MM.1S (cell line): ENCODE results near the gene FBXL17.

Source experiments
- DNase-seq: peaks from one replicate; pipeline ENCODE4 v3.0.0-alpha.2; 2015
- H2AFZ ChIP-seq: fragments of 300-600 bp; sonication (generic); 2 replicates; pipeline ENCODE4 v1.6.0; 2016; ENCODE audit warnings: antibody characterized with exemption, low read length
- H3F3A ChIP-seq: fragments of 300-600 bp; sonication (generic); 2 replicates; pipeline ENCODE4 v1.6.1; 2016; ENCODE audit warnings: mild to moderate bottlenecking, antibody characterized with exemption, low read length, moderate library complexity, mixed read lengths; ENCODE audit not compliant: insufficient read depth
- H3K27ac ChIP-seq: fragments of 300-600 bp; sonication (generic); 2 replicates; pipeline ENCODE4 v1.5.1; 2016; ENCODE audit warnings: mild to moderate bottlenecking, low read length
- H3K27me3 ChIP-seq: fragments of 300-600 bp; sonication (generic); replicated peaks from 2 replicates; pipeline ENCODE4 v1.6.0; 2016; ENCODE audit warnings: low read length; ENCODE audit not compliant: insufficient read depth
- H3K36me3 ChIP-seq: fragments of 300-600 bp; sonication (generic); replicated peaks from 2 replicates; pipeline ENCODE4 v1.6.1; 2016; ENCODE audit warnings: mild to moderate bottlenecking, low read length, mixed read lengths; ENCODE audit not compliant: insufficient read depth
- H3K4me1 ChIP-seq: fragments of 300-600 bp; sonication (generic); 2 replicates; pipeline ENCODE4 v1.6.1; 2016; ENCODE audit warnings: low read length, mixed read lengths
- H3K4me2 ChIP-seq: fragments of 300-600 bp; sonication (generic); 2 replicates; pipeline ENCODE4 v1.6.0; 2016; ENCODE audit warnings: low read depth, low read length
- H3K4me3 ChIP-seq: fragments of 300-600 bp; sonication (generic); 2 replicates; pipeline ENCODE4 v1.5.1; 2016; ENCODE audit warnings: low read length, mixed read lengths
- H3K79me2 ChIP-seq: fragments of 300-600 bp; sonication (generic); 2 replicates; pipeline ENCODE4 v1.6.1; 2016; ENCODE audit warnings: mixed run types, low read length, mixed read lengths
- H3K9ac ChIP-seq: fragments of 300-600 bp; sonication (generic); 2 replicates; pipeline ENCODE4 v1.6.1; 2016; ENCODE audit warnings: low read length, mixed read lengths
- H3K9me2 ChIP-seq: fragments of 300-600 bp; sonication (generic); replicated peaks from 2 replicates; pipeline ENCODE4 v1.6.1; 2016; ENCODE audit warnings: mild to moderate bottlenecking, low read length, mixed read lengths; ENCODE audit not compliant: insufficient read depth
- H3K9me3 ChIP-seq: fragments of 300-600 bp; sonication (generic); replicated peaks from 2 replicates; pipeline ENCODE4 v1.6.1; 2016; ENCODE audit warnings: mild to moderate bottlenecking, low read length, mixed read lengths; ENCODE audit not compliant: insufficient read depth
- H4K20me1 ChIP-seq: fragments of 300-600 bp; sonication (generic); 2 replicates; pipeline ENCODE4 v1.6.1; 2016; ENCODE audit warnings: mild to moderate bottlenecking, low read length, moderate library complexity, mixed read lengths; ENCODE audit not compliant: insufficient read depth
- EZH2 ChIP-seq: fragments of 300-600 bp; sonication (generic); optimal IDR thresholded peaks from 2 replicates; pipeline ENCODE3; 2017; ENCODE audit warnings: low read depth, mild to moderate bottlenecking, antibody characterized with exemption, low read length, mixed read lengths
- EZH2phosphoT487 ChIP-seq: fragments of 300-600 bp; sonication (generic); IDR thresholded peaks from 2 replicates; pipeline ENCODE4 v1.6.1; 2018; ENCODE audit warnings: antibody characterized with exemption, low read length
- TF ChIP-seq, protein P1 (sequence below): fragments of 300-600 bp; sonication (generic); IDR thresholded peaks from 2 replicates; pipeline ENCODE4 v1.5.1; 2016; ENCODE audit warnings: antibody characterized with exemption, low read length, mixed read lengths

The FBXL17 gene

DNA sequence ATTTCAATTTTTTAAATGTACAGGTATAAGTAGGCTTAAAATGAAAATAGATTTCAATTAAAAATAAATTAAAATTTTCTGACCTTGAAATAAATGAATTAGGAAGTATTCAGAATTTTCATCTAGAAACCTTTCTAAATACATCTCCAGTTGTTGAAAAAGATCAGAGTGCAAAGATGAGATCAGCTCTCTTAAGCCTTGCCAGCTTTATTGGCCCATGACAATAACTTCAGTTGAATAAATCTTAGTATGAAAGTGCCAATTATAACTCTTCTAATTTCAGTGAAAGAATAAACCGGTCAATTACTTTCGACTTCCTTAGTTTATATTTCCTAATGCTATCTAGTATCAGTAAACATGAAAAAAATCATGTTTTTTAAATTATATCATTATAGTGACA is 117.4 kb downstream of the FBXL17 start:
- Histone ChIP-seq H3K27ac (no peak overlapping the region), H3K36me3 (no peaks in the 10 kb centered on the region), H3K79me2 (no peaks in the 10 kb centered on the region), H3K9ac (no peak overlapping the region), H3K27me3 (no peaks in the 10 kb centered on the region), H3K4me2 (no peak overlapping the region), H3K9me3 (no peaks in the 10 kb centered on the region), H3F3A (no peaks in the 10 kb centered on the region), H3K9me2 (no peaks in the 10 kb centered on the region), H3K4me3 (no peak overlapping the region), H2AFZ (no peak overlapping the region), H4K20me1 (no peaks in the 10 kb centered on the region), H3K4me1 (no peaks in the 10 kb centered on the region)
- TF ChIP-seq, protein P1, sequence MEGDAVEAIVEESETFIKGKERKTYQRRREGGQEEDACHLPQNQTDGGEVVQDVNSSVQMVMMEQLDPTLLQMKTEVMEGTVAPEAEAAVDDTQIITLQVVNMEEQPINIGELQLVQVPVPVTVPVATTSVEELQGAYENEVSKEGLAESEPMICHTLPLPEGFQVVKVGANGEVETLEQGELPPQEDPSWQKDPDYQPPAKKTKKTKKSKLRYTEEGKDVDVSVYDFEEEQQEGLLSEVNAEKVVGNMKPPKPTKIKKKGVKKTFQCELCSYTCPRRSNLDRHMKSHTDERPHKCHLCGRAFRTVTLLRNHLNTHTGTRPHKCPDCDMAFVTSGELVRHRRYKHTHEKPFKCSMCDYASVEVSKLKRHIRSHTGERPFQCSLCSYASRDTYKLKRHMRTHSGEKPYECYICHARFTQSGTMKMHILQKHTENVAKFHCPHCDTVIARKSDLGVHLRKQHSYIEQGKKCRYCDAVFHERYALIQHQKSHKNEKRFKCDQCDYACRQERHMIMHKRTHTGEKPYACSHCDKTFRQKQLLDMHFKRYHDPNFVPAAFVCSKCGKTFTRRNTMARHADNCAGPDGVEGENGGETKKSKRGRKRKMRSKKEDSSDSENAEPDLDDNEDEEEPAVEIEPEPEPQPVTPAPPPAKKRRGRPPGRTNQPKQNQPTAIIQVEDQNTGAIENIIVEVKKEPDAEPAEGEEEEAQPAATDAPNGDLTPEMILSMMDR: no peak
- TF ChIP-seq EZH2 (no peak), EZH2phosphoT487 (no peak)
- no peak for DNase-seq

DNA sequence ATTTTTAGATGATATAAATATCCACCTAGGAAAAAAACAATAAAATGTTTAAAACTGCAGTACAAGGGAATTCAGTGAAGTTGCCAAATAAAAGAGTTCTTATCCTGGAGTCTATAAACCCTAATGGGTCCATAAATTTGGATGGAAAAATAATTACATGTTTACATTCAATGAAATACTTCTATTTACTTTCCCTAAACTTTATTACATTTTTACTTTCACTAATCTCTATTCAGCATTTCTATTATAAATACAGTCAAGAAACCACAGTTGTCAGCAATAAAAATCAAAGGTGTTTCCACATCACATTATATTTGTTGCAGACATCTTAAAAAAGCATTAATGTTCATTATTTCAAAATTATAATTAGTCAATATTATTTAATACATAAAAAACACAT is 118.6 kb downstream of the FBXL17 start:
- H3K9me2 ChIP-seq: no peaks in the 10 kb centered on the region
- no peaks in the 10 kb centered on the region for H3F3A ChIP-seq
- H3K36me3 ChIP-seq: no peaks in the 10 kb centered on the region
- no peak overlapping the region for H3K9ac ChIP-seq
- DNase-seq: no peak
- no peaks in the 10 kb centered on the region for H3K27me3 ChIP-seq
- no peak overlapping the region for H3K4me2 ChIP-seq
- H4K20me1 ChIP-seq: no peaks in the 10 kb centered on the region
- H2AFZ ChIP-seq: no peak overlapping the region
- no peak for TF ChIP-seq EZH2
- H3K4me1 ChIP-seq: no peaks in the 10 kb centered on the region
- H3K4me3 ChIP-seq: no peak overlapping the region
- H3K79me2 ChIP-seq: no peaks in the 10 kb centered on the region
- no peak overlapping the region for H3K27ac ChIP-seq
- no peaks in the 10 kb centered on the region for H3K9me3 ChIP-seq

DNA sequence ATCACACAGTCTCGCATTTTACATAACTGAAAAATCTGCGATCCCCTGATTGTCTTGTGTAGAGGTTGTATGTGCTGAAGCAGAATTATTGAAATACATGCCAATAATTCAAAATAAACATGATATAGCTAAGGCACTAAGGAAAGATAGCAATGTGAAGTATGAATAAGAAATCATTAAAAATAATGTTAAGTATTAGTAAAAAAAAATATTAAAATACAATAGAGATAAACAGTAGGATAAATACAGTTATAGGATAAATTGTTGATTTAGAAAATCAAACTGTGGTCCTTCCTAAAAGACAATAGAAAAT is 121.1 kb downstream of the FBXL17 start:
- no peaks in the 10 kb centered on the region for H3K79me2 ChIP-seq
- no peak overlapping the region for H3K4me3 ChIP-seq
- no peak overlapping the region for H2AFZ ChIP-seq
- no peaks in the 10 kb centered on the region for H3K9me3 ChIP-seq
- H4K20me1 ChIP-seq: no peaks in the 10 kb centered on the region
- H3K9ac ChIP-seq: no peak overlapping the region
- H3F3A ChIP-seq: no peaks in the 10 kb centered on the region
- no peaks in the 10 kb centered on the region for H3K4me1 ChIP-seq
- no peaks in the 10 kb centered on the region for H3K36me3 ChIP-seq
- H3K27ac ChIP-seq: no peak overlapping the region
- H3K9me2 ChIP-seq: no peaks in the 10 kb centered on the region
- no peak for DNase-seq
- TF ChIP-seq, protein P1: no peak
- TF ChIP-seq EZH2: no peak
- TF ChIP-seq EZH2phosphoT487: no peak
- no peaks in the 10 kb centered on the region for H3K27me3 ChIP-seq
- H3K4me2 ChIP-seq: no peak overlapping the region

DNA sequence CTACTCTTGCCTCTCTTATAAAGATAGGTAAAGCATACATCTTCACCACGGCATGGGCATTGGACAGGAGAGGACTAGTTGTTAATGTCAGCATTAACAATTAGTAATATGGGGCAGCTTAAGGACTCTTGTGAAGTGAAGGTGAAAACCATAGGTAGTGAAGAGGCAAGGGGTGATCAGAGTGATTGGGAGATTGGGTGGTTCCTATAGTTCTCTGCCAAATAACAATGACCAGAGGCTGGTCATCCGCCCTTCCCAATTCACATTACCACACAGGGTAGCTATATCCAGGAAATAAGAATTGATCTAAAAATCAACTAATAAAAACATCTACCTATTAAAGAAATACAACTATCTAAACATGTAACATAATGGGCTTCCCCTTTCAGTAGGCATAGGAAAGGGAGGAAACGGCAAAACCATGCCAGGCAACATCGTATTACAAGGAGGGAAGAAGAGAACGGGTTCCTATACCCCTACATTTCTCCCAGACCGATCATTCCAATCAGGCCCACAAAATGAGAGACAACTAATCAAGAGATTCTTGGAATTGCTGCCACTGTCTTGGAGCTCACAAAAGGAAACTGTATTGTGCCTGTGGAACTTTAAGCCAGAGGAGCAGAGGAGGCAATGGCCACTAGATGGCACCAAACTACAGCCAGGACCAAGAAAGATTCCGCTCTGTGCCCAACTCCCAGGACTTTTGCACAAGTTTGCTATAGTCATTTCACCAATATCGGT is 121.6 kb downstream of the FBXL17 start:
- no peak overlapping the region for H3K27ac ChIP-seq
- H3F3A ChIP-seq: no peaks in the 10 kb centered on the region
- H3K27me3 ChIP-seq: no peaks in the 10 kb centered on the region
- H3K4me3 ChIP-seq: no peak overlapping the region
- H3K36me3 ChIP-seq: no peaks in the 10 kb centered on the region
- no peak overlapping the region for H2AFZ ChIP-seq
- H3K4me2 ChIP-seq: no peak overlapping the region
- no peak for TF ChIP-seq EZH2
- TF ChIP-seq EZH2phosphoT487: no peak
- TF ChIP-seq, protein P1: peak; percentile 95
- H3K9me3 ChIP-seq: no peaks in the 10 kb centered on the region
- H3K4me1 ChIP-seq: no peaks in the 10 kb centered on the region
- H4K20me1 ChIP-seq: no peaks in the 10 kb centered on the region
- H3K79me2 ChIP-seq: no peaks in the 10 kb centered on the region
- peak; percentile 72 for DNase-seq
- H3K9ac ChIP-seq: no peak overlapping the region
- H3K9me2 ChIP-seq: no peaks in the 10 kb centered on the region
